ENCODE results near the gene VPS13D.

VPS13D gene

GRCh38 chr1:12244078-12244477, 14.2 kb downstream of the VPS13D start:
- DNase-seq = peak; percentile 6

GRCh38 chr1:12244585-12244984, 14.8 kb downstream of the VPS13D start:
- DNase-seq = no peak

GRCh38 chr1:12245116-12245515, 15.3 kb downstream of the VPS13D start:
- DNase-seq = no peak

- DNase-seq = no peak
Observed at GRCh38 chr1:12245733-12246132, 15.9 kb downstream of the VPS13D start.

- DNase-seq = no peak
Observed at GRCh38 chr1:12246584-12246983, 16.8 kb downstream of the VPS13D start.

- DNase-seq = no peak
Observed at GRCh38 chr1:12249181-12249580, 19.4 kb downstream of the VPS13D start.

GRCh38 chr1:12249748-12250147, 19.9 kb downstream of the VPS13D start:
- DNase-seq = no peak

DNA sequence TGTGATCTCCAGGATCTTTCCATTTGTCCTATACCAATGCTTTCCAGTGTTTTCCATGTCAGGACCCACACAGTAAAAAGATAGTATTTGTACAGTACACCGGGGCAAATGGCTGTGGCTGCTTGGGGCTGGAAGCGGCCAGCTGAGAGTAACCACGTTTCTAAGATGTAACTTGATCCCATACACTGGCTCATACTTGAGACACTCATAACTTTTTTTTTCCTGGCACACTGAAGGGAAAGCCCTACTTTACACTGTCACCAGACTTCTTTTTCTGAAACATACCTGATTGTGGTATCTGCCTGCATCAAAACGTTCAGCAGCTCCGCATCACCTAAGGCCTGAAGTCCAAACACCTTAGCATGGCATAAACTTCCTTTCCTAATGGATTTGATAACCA, 21.6 kb downstream of the VPS13D start:
- DNase-seq = no peak

DNA sequence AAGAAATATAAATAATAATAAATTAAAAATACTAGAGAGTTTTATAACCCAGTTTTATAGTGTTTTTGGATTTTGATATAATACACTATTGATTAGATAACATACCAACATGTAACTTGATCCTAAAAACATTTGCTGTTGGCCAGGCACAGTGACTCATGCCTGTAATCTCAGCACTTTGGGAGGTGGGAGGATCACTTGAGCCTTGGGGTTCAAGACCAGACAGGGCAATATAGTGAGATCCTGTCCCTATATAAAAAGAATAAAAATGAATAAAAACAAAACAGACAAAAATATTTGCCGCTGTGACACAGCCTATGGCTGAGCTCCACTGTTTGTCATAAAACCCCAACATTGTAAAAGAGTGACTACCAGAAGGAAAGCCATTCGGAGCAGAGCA, 26.1 kb downstream of the VPS13D start:
- no peak for DNase-seq

DNA sequence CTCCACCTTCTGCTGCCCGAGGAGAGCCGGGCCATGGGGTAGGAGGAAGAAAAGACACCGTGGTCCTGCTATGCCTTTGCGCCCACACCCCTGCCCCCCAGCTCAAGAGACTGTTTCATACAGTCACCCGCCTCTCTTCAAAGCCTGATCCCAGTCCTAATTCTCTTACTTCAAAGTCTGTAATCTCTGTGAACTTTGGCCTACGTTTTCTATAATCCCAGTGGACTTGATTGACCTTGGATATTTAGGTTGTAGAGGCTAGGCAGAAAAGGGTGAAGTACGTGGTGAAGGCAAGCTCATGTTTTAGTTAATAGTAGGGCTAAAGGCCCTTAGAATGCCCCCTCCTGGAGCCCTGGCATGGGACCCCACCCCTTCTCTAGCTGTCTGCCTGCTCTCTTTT, 28.4 kb downstream of the VPS13D start:
- no peak for DNase-seq

DNA sequence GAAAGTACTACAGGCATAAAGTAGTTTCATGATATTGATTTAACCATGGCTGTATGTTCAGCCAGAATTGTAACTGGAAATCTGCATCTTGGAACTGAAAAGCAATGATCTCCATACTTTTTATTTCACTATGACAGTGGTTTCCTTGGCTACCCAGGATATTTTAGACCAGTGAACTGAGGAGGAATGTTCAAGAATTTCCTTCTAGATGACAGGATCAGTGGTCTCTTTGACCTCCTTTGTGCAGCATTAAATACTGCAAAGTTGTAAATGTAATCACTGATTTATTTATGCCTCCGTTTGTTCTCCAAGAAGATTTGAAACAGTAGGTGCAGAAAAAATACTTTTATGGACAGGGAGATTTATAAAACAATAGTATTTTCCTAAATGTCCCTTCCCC, 39.5 kb downstream of the VPS13D start:
- no peak for DNase-seq

GRCh38 chr1:12271033-12271432, 41.2 kb downstream of the VPS13D start:
- DNase-seq = no peak

- no peak for DNase-seq
Observed at GRCh38 chr1:12272770-12273169, 42.9 kb downstream of the VPS13D start.

GRCh38 chr1:12275370-12275769, 45.5 kb downstream of the VPS13D start:
- DNase-seq = peak; percentile 14

DNA sequence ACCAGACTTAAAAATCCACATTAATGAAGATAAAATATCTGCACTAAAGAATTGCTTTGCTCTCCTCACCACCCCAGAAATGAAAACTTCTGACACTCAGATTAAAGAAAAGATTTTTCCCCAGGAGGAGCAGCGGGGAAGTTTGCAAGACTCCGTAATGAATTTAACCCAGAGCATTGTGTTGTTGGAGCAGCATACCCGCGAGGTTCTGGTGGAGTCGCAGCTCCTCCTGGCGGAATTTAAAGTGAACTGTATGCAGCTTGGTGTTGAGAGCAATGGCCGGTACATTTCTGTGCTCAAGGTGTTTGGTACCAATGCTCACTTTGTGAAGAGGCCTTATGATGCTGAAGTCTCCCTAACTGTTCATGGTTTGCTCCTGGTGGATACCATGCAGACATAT, 46.4 kb downstream of the VPS13D start:
- DNase-seq = peak; percentile 8

- DNase-seq = no peak
Observed at GRCh38 chr1:12279003-12279402, 49.2 kb downstream of the VPS13D start.

DNA sequence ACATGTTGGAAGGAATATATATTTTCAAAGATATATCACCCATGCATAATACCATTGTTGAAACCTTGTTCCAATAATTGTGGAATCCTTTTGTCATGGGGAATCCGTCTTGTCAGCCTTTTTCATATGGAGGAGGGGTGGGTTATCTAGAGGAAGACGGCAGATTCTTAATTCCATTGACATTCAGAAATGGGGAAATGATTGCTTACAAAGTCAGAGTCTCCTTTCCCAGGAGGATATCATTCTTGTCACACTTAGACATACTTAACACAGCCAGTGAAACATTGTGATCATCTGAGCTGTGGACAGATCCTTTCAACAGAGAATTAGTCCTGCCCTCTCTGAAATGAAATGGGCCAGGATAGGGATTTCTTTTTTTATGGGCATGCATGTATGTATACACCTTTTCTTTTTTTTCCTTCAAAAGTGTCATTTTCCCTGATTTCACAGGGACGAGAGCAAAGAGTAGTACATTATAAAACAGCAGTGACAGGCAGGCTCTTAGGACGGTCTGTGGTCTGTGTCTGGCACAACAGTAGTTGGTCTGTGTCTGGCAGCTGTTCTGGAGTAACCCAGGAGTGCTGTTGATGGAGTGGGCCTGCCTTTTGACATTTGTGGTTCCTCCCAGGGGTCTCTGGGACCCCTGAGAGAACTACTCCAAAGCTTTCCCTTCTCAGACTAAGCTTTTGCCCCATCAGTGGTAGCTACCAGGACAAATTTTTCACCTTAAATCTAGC, 50.1 kb downstream of the VPS13D start:
- no peak for DNase-seq

DNA sequence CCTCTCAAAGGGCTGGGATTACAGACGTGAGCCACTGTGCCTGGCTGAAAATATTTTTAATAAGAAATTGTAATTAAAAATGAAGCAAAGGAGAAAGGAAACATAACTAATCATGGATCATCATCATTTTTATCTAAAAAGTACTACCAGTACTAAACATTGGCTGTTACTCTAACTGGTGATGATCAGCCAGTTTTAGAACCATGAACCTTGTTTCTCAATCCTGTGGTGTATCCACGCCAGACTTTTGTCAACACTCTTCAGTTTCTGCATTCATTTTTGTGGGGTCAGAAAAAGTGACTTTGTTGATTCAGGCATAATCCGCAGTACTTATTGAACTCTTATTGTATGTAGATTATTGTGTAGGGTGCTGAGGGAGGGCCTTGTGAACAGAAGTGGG, 52.3 kb downstream of the VPS13D start:
- no peak for DNase-seq

DNA sequence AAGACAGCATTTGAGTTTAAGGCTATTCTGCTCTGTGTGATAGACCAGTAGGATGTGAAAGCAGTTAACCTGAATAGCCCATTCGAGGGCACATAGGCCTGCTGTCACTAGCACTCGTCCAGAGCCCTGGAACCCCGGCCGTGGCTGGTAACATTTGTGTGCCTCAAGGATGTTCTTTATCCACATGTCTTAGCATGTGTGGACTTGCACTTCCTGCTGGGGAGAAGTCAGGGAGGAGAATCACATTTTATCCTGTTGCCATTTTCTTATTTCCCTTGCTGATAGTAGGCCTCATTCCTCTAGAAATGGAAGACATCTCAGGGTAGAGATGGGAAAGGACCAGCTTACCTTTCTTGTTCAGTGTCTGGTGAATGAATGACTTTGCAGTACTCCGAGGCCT, 54.7 kb downstream of the VPS13D start:
- DNase-seq = no peak

- no peak for DNase-seq
Observed at GRCh38 chr1:12285496-12286143, 55.8 kb downstream of the VPS13D start.

DNA sequence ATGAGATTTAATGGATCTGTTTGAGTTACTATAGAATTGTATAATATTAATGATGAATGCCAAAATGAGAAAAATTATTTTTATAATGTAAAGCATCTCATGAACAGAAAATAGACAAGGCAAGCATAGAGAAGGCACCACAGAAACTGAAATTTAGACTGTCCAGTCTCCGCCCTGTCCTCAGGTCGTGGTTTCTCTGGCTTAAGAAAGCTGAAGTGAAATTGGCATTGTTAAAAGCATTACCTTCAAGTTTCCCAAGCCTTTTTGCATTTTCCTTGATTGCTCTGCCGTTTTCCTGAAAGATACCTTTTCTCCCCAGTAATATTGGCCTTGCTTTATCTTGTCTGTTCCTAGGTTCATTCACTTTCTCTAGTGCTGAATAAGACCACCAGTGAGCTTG, 58.0 kb downstream of the VPS13D start:
- DNase-seq = no peak

- DNase-seq = no peak
Observed at GRCh38 chr1:12290828-12291227, 61.0 kb downstream of the VPS13D start.

DNA sequence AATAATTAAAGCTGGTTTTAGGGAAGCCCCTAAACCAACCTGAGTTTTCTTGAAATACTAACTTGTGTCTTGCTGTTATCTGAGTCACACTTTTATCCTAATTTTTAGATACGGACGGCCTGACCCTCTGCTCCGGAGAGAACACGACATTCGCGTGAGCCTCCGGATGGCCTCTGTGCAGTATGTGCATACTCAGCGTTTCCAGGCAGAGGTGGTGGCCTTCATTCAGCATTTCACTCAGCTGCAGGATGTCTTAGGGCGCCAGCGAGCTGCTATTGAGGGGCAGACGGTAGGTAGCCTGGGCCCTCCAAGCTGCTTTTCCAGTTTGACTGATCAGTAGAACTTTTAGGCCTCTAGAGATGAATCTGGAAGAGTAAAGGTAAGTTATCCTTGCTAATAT, 63.6 kb downstream of the VPS13D start:
- no peak for DNase-seq

DNA sequence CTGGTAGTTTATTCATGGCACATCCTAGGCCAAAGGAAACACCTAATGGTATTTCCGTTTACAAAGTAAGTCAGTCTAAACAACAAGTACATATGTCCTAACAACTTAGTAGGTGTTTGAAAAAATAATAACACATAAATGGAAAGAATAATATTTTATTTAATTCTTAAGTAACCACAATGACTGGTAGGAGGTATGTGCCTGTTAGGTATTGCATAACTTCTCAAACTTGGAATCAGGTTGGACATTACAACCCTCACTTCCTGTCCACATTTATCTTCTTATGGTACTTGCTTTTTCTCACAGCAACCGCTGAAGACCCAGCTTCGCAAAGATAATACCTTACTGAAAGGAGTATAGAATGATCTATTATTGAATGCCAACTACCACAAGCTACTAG, 64.2 kb downstream of the VPS13D start:
- DNase-seq = no peak

DNA sequence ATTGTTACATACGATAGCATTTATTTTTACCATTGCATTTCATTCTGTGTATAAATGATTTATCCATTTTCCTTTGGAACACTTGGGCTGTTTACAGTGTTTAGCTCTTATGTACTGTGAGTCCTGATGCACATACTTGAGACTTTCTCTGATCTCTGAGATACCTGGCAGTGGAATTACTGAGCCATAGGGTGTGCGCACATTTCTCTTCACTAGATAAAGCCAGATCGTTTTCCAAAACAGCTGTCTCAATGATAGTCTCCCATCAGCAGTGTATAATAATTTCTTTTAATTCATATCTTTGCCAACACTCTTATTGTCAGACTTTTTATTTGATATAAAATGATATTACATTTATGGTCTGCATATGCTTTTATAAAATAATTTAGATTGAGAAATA, 66.2 kb downstream of the VPS13D start:
- DNase-seq = no peak

Data from CD4-positive, alpha-beta T cell treated with Interleukin-4 for 4 hours (primary cell).